HEK293 (cell line): Measurements from ENCODE around the gene CBX2.
A peak's percentile ranks its signal among the peaks of the same experiment; 100 is the strongest.

Experiments
- BCL11A ChIP-seq: fragments of 450-650 bp; formaldehyde crosslinking; IDR thresholded peaks from 2 replicates; pipeline ENCODE4 v1.5.1; 2016; ENCODE audit warnings: low read depth, missing biosample characterization, missing genetic modification characterization
- GFI1B ChIP-seq: fragments of 450-650 bp; formaldehyde crosslinking; IDR thresholded peaks from 2 replicates; pipeline ENCODE4 v1.5.1; 2016; ENCODE audit warnings: missing biosample characterization, missing genetic modification characterization
- GLIS2 ChIP-seq: fragments of 450-650 bp; formaldehyde crosslinking; IDR thresholded peaks from 2 replicates; pipeline ENCODE4 v1.5.1; 2016; ENCODE audit warnings: missing biosample characterization, missing genetic modification characterization
- KLF16 ChIP-seq: fragments of 450-650 bp; formaldehyde crosslinking; IDR thresholded peaks from 2 replicates; pipeline ENCODE4 v1.5.1; 2017; ENCODE audit warnings: missing biosample characterization, missing genetic modification characterization
- KLF17 ChIP-seq: fragments of 450-650 bp; formaldehyde crosslinking; IDR thresholded peaks from 2 replicates; pipeline ENCODE4 v1.5.1; 2016; ENCODE audit warnings: missing biosample characterization, missing genetic modification characterization
- KLF8 ChIP-seq: fragments of 450-650 bp; formaldehyde crosslinking; IDR thresholded peaks from 2 replicates; pipeline ENCODE4 v1.5.1; 2016; ENCODE audit warnings: missing biosample characterization, missing genetic modification characterization
- KLF9 ChIP-seq: fragments of 450-650 bp; formaldehyde crosslinking; IDR thresholded peaks from 2 replicates; pipeline ENCODE4 v1.5.1; 2016; ENCODE audit warnings: missing biosample characterization, missing genetic modification characterization, low read depth
- MEIS1 ChIP-seq: sonication (generic); formaldehyde crosslinking; IDR thresholded peaks from 2 replicates; pipeline ENCODE4 v1.8.1; 2022; ENCODE audit warnings: missing genetic modification reagents, mild to moderate bottlenecking, borderline replicate concordance
- REPIN1 ChIP-seq: fragments of 450-650 bp; formaldehyde crosslinking; IDR thresholded peaks from 2 replicates; pipeline ENCODE4 v1.5.1; 2017; ENCODE audit warnings: missing biosample characterization, missing genetic modification characterization, low read depth
- SP2 ChIP-seq: fragments of 450-650 bp; formaldehyde crosslinking; IDR thresholded peaks from 2 replicates; pipeline ENCODE4 v1.5.1; 2016; ENCODE audit warnings: missing biosample characterization, missing genetic modification characterization
- TSHZ1 ChIP-seq: fragments of 450-650 bp; formaldehyde crosslinking; IDR thresholded peaks from 2 replicates; pipeline ENCODE4 v1.5.1; 2016; ENCODE audit warnings: missing biosample characterization, missing genetic modification characterization, borderline replicate concordance
- YY1 ChIP-seq: fragments of 450-650 bp; formaldehyde crosslinking; IDR thresholded peaks from 2 replicates; pipeline ENCODE4 v1.5.1; 2018; ENCODE audit warnings: missing biosample characterization, missing genetic modification characterization
- ZBTB17 ChIP-seq: fragments of 450-650 bp; formaldehyde crosslinking; IDR thresholded peaks from 2 replicates; pipeline ENCODE4 v1.5.1; 2016; ENCODE audit warnings: missing biosample characterization, missing genetic modification characterization
- ZBTB20 ChIP-seq: fragments of 450-650 bp; formaldehyde crosslinking; IDR thresholded peaks from 2 replicates; pipeline ENCODE4 v1.5.1; 2016; ENCODE audit warnings: missing biosample characterization, missing genetic modification characterization
- ZBTB26 ChIP-seq: fragments of 450-650 bp; formaldehyde crosslinking; optimal IDR thresholded peaks from 2 replicates; pipeline ENCODE3; 2016; ENCODE audit warnings: missing biosample characterization, mild to moderate bottlenecking, missing genetic modification characterization
- ZBTB48 ChIP-seq: fragments of 450-650 bp; formaldehyde crosslinking; IDR thresholded peaks from 2 replicates; pipeline ENCODE4 v1.5.1; 2016; ENCODE audit warnings: missing biosample characterization, missing genetic modification characterization
- ZBTB8A ChIP-seq: fragments of 450-650 bp; formaldehyde crosslinking; IDR thresholded peaks from 2 replicates; pipeline ENCODE4 v1.5.1; 2016; ENCODE audit warnings: missing biosample characterization, missing genetic modification characterization
- ZNF121 ChIP-seq: fragments of 450-650 bp; formaldehyde crosslinking; IDR thresholded peaks from 2 replicates; pipeline ENCODE4 v1.5.1; 2016; ENCODE audit warnings: missing biosample characterization, missing genetic modification characterization
- ZNF132 ChIP-seq: fragments of 450-650 bp; formaldehyde crosslinking; IDR thresholded peaks from 2 replicates; pipeline ENCODE4 v1.5.1; 2017; ENCODE audit warnings: missing biosample characterization, missing genetic modification characterization, borderline replicate concordance
- ZNF274 ChIP-seq, 2 experiments: fragments of 200-500 bp in 1 of 2; fragments of 450-650 bp in 1 of 2; sonication (Bioruptor generic) in 1 of 2; formaldehyde crosslinking in 1 of 2; IDR thresholded peaks; 2 replicates each; pipeline versions ENCODE4 v1.5.1 to v1.6.1; 2014 to 2016; ENCODE audit warnings: borderline replicate concordance in 1 of 2, inconsistent platforms in 1 of 2, low read length in 1 of 2, missing biosample characterization in 1 of 2, missing genetic modification characterization in 1 of 2
- ZNF280C ChIP-seq: fragments of 450-650 bp; formaldehyde crosslinking; IDR thresholded peaks from 2 replicates; pipeline ENCODE4 v1.5.1; 2016; ENCODE audit warnings: missing biosample characterization, missing genetic modification characterization
- ZNF341 ChIP-seq: fragments of 450-650 bp; formaldehyde crosslinking; IDR thresholded peaks from 2 replicates; pipeline ENCODE4; 2016; ENCODE audit warnings: low read depth, missing biosample characterization, missing genetic modification characterization
- ZNF366 ChIP-seq: fragments of 450-650 bp; formaldehyde crosslinking; conservative IDR thresholded peaks from 2 replicates; pipeline ENCODE4 v1.5.1; 2016; ENCODE audit warnings: missing biosample characterization, missing genetic modification characterization
- ZNF398 ChIP-seq: fragments of 450-650 bp; formaldehyde crosslinking; IDR thresholded peaks from 2 replicates; pipeline ENCODE4 v1.5.1; 2017; ENCODE audit warnings: missing biosample characterization, missing genetic modification characterization
- ZNF449 ChIP-seq: fragments of 450-650 bp; formaldehyde crosslinking; IDR thresholded peaks from 2 replicates; pipeline ENCODE4 v1.5.1; 2017; ENCODE audit warnings: missing biosample characterization, mild to moderate bottlenecking, missing genetic modification characterization, moderate library complexity
- ZNF558 ChIP-seq: fragments of 450-650 bp; formaldehyde crosslinking; IDR thresholded peaks from 2 replicates; pipeline ENCODE4 v1.5.1; 2016; ENCODE audit warnings: missing biosample characterization, missing genetic modification characterization
- ZNF623 ChIP-seq: fragments of 450-650 bp; formaldehyde crosslinking; IDR thresholded peaks from 2 replicates; pipeline ENCODE4 v1.5.1; 2016; ENCODE audit warnings: missing biosample characterization, missing genetic modification characterization
- ZNF629 ChIP-seq: fragments of 450-650 bp; formaldehyde crosslinking; IDR thresholded peaks from 2 replicates; pipeline ENCODE4 v1.5.1; 2017; ENCODE audit warnings: missing biosample characterization, missing genetic modification characterization

Gene CBX2

GRCh38 chr17:79803997-79804855 is 26.3 kb downstream of the CBX2 start (continued):
- TF ChIP-seq TSHZ1 (tag by site-specific recombination) (no peak), ZNF132 (tag by site-specific recombination) (no peak), ZBTB17 (tag by site-specific recombination) (peak; percentile 77), ZNF121 (tag by site-specific recombination) (no peak), MEIS1 (CRISPR knock-in tag) (no peak), GFI1B (no peak), GLIS2 (tag by site-specific recombination) (peak; percentile 30; the same call in 1 of the 2 replicates), ZNF366 (tag by site-specific recombination) (no peak), KLF9 (peak; percentile 26; the same call in 1 of the 2 replicates), SP2 (tag by site-specific recombination) (peak; percentile 68), ZBTB26 (tag by site-specific recombination) (peak; percentile 58), KLF8 (tag by site-specific recombination) (peak; percentile 29; the same call in 1 of the 2 replicates), ZBTB48 (tag by site-specific recombination) (peak; percentile 77), KLF17 (no peak), BCL11A (tag by site-specific recombination) (no peak), ZNF280C (tag by site-specific recombination) (no peak), REPIN1 (tag by site-specific recombination) (no peak), ZBTB8A (tag by site-specific recombination) (0 out of 2 replicates have a peak, but pooled peaks have one; percentile 30), ZNF558 (tag by site-specific recombination) (no peak), ZBTB20 (tag by site-specific recombination) (peak; percentile 99), YY1 (tag by site-specific recombination) (no peak), ZNF398 (tag by site-specific recombination) (0 out of 2 replicates have a peak, but pooled peaks have one; percentile 17), ZNF629 (no peak), ZNF341 (tag by site-specific recombination) (0 out of 2 replicates have a peak, but pooled peaks have one; percentile 7), KLF16 (no peak), ZNF449 (tag by site-specific recombination) (no peak), ZNF623 (tag by site-specific recombination) (no peak), ZNF274 (IDR thresholded peaks at IDR 0.05; ENCODE audit: low read length) (no peak), ZNF274 (tag by site-specific recombination; IDR thresholded peaks at IDR 0.05; ENCODE audit: borderline replicate concordance) (no peak)
